Spleen (tissue), 7 donors: Measurements from ENCODE around the gene PCSK6.

ENCODE experiments used
- POLR2AphosphoS5 ChIP-seq, 3 donors: sonication (generic); formaldehyde crosslinking; IDR thresholded peaks; one replicate each; pipeline ENCODE4 v1.5.1; 2017; ENCODE audit warnings: antibody characterized with exemption in 3 of 3
- TF ChIP-seq, protein P1 (sequence below), 11 experiments: fragments of 200-600 bp in 7 of 11; fragments of 450-650 bp in 4 of 11; sonication (generic) in 4 of 11; IDR thresholded peaks in 8 of 11; conservative IDR thresholded peaks in 3 of 11; 1 replicate in 7 of 11; 2 replicates in 4 of 11; pipeline versions ENCODE4 v1.4.0 to v1.8.0; 2016 to 2021; ENCODE audit warnings: antibody characterized with exemption in 11 of 11, inconsistent platforms in 4 of 11, mild to moderate bottlenecking in 1 of 11
- donor health status: DM: no; HTN: no; CAD: no; lungs with moderate emphysema.
- donor health status: DM: no; HTN: no; CAD: no.
- donor health status: DM: no; HTN: no; CAD: no.

DNA sequence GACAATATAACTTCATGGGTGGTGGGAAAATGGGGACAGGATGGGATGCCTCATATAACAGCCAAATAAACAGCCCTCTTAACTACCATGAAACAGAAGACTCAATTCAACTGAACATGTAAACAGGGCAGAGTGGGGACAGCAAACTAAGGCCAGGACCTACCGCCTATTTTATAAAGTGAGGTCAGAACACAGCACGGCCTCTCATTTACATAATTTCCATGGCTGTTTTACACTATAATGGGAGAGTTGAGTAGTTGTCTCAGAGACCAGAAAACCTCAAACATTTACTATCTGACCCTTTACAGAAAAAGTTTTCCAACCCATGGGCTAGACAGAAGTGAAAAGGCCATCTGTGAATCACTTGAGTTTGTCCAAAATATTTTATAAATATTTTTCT is 137.8 kb downstream of the PCSK6 start:
- TF ChIP-seq, protein P1, sequence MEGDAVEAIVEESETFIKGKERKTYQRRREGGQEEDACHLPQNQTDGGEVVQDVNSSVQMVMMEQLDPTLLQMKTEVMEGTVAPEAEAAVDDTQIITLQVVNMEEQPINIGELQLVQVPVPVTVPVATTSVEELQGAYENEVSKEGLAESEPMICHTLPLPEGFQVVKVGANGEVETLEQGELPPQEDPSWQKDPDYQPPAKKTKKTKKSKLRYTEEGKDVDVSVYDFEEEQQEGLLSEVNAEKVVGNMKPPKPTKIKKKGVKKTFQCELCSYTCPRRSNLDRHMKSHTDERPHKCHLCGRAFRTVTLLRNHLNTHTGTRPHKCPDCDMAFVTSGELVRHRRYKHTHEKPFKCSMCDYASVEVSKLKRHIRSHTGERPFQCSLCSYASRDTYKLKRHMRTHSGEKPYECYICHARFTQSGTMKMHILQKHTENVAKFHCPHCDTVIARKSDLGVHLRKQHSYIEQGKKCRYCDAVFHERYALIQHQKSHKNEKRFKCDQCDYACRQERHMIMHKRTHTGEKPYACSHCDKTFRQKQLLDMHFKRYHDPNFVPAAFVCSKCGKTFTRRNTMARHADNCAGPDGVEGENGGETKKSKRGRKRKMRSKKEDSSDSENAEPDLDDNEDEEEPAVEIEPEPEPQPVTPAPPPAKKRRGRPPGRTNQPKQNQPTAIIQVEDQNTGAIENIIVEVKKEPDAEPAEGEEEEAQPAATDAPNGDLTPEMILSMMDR (IDR thresholded peaks at IDR 0.05 in 8 of 11, conservative IDR thresholded peaks at IDR 0.05 in 3 of 11): no peak
- no peak for TF ChIP-seq POLR2AphosphoS5 (IDR thresholded peaks at IDR 0.05)
